ENCODE measurements around the gene C5orf47.

DNA sequence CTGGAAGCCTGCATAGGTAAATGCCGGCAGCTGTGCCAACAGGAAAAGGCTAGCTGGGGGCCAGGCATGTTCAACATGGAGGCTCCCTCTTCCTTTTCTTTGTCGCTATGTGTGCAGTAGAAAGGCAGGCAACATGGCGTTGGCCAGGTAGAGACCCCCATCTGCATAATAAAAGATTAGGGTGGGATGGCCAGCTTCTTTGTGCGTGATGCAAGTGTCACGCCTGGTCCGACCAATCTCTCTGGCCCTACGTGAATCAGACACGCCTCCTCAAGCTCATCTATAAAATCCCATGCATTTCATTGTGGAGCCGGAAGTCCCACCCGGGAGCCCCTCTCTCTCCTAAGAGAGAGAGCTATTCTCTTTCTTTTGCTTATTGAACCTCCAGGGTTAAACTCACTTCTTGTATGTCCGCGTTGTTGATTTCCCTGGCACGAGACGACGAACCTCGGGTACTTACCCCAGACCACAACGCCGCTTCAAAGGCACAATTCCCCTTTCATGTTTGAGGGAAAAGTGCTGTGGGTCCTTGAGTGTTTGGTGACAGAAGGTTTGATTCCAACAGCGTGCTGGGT lies 25.0 kb upstream of the C5orf47 start:
- TF ChIP-seq POLR2AphosphoS5 (IDR thresholded peaks at IDR 0.05) (peak; percentile 61), POLR2A (IDR thresholded peaks at IDR 0.05) (peak; percentile 58), CTCF (IDR thresholded peaks at IDR 0.05) (no peak)

All from prostate gland (tissue), 2 donors.